Liver (tissue), 9 donors: ENCODE results near the gene IL1RAP. TPM values are rescaled to one million over a fixed set of nuclear protein-coding genes. Genes with fewer than 3 reads are reported as not detected.

Experiments
- DNase-seq: peaks from one replicate; pipeline ENCODE4 v3.0.0-alpha.2; 2017; ENCODE audit warnings: low spot score
- H3K27ac ChIP-seq, 2 donors: one replicate each; pipeline ENCODE4 v1.7.0; 2013; ENCODE audit warnings: inconsistent platforms in 2 of 2, low read length in 2 of 2, control low read depth in 1 of 2, low read depth in 1 of 2, mild to moderate bottlenecking in 1 of 2
- H3K27me3 ChIP-seq, 4 donors: one replicate each; pipeline versions ENCODE4 v1.6.1 to v1.7.0; 2013; ENCODE audit warnings: low read length in 3 of 4, inconsistent platforms in 1 of 4, mild to moderate bottlenecking in 1 of 4, moderate library complexity in 1 of 4; ENCODE audit not compliant: control insufficient read depth in 4 of 4, insufficient read depth in 4 of 4
- H3K36me3 ChIP-seq, 4 donors: one replicate each; pipeline versions ENCODE4 v1.6.1 to v1.7.0; 2013; ENCODE audit warnings: low read length in 3 of 4, mild to moderate bottlenecking in 3 of 4, low read depth in 1 of 4, moderate library complexity in 1 of 4; ENCODE audit not compliant: control insufficient read depth in 4 of 4, insufficient read depth in 3 of 4
- H3K4me1 ChIP-seq, 4 donors: one replicate each; pipeline versions ENCODE4 v1.6.1 to v1.7.0; 2013; ENCODE audit warnings: low read length in 3 of 4, mild to moderate bottlenecking in 3 of 4, moderate library complexity in 1 of 4; ENCODE audit not compliant: control insufficient read depth in 4 of 4, insufficient read depth in 4 of 4
- H3K4me3 ChIP-seq, 3 donors: one replicate each; pipeline versions ENCODE4 v1.6.1 to v1.7.0; 2013; ENCODE audit warnings: low read length in 3 of 3, control low read depth in 1 of 3, low read depth in 1 of 3, mild to moderate bottlenecking in 1 of 3
- H3K9ac ChIP-seq, 2 donors: one replicate each; pipeline ENCODE4 v1.7.0; 2013; ENCODE audit warnings: low read length in 2 of 2, mild to moderate bottlenecking in 2 of 2, moderate library complexity in 2 of 2, control low read depth in 1 of 2, low read depth in 1 of 2
- H3K9me3 ChIP-seq, 4 donors: one replicate each; pipeline versions ENCODE4 v1.6.1 to v1.7.0; 2013; ENCODE audit warnings: low read length in 3 of 4; ENCODE audit not compliant: control insufficient read depth in 4 of 4
- FOXA1 ChIP-seq: IDR thresholded peaks from 2 replicates; pipeline ENCODE4 v1.6.1; 2016; ENCODE audit warnings: antibody characterized with exemption
- FOXA2 ChIP-seq: IDR thresholded peaks from 2 replicates; pipeline ENCODE4 v1.6.1; 2016; ENCODE audit warnings: antibody characterized with exemption
- GABPA ChIP-seq, 2 donors: IDR thresholded peaks in 1 of 2; conservative IDR thresholded peaks in 1 of 2; 2 replicates each; pipeline ENCODE4 v1.6.1; 2016; ENCODE audit warnings: antibody characterized with exemption in 2 of 2, mild to moderate bottlenecking in 1 of 2, moderate library complexity in 1 of 2
- HNF4A ChIP-seq, 2 donors: conservative IDR thresholded peaks; 2 replicates each; pipeline ENCODE4 v1.6.1; 2016; ENCODE audit warnings: antibody characterized with exemption in 2 of 2, mild to moderate bottlenecking in 2 of 2
- HNF4G ChIP-seq: IDR thresholded peaks from 2 replicates; pipeline ENCODE4 v1.6.1; 2016; ENCODE audit warnings: antibody characterized with exemption
- JUND ChIP-seq, 2 donors: IDR thresholded peaks; 2 replicates each; pipeline ENCODE4 v1.6.1; 2016; ENCODE audit warnings: antibody characterized with exemption in 2 of 2
- NR2F2 ChIP-seq: IDR thresholded peaks from 2 replicates; pipeline ENCODE4 v1.6.1; 2016; ENCODE audit warnings: antibody characterized with exemption
- RAD21 ChIP-seq, 2 donors: IDR thresholded peaks; 2 replicates each; pipeline ENCODE4 v1.6.1; 2016; ENCODE audit warnings: antibody characterized with exemption in 2 of 2, mild to moderate bottlenecking in 2 of 2
- RXRA ChIP-seq, 2 donors: IDR thresholded peaks; 2 replicates each; pipeline ENCODE4 v1.6.1; 2017 to 2018; ENCODE audit warnings: antibody characterized with exemption in 2 of 2, mild to moderate bottlenecking in 1 of 2
- SP1 ChIP-seq: IDR thresholded peaks from 2 replicates; pipeline ENCODE4 v1.6.1; 2018; ENCODE audit warnings: antibody characterized with exemption, mild to moderate bottlenecking
- TAF1 ChIP-seq: conservative IDR thresholded peaks from 2 replicates; pipeline ENCODE4 v1.6.1; 2016; ENCODE audit warnings: antibody characterized with exemption, mild to moderate bottlenecking
- YY1 ChIP-seq: IDR thresholded peaks from 2 replicates; pipeline ENCODE4 v1.6.1; 2016; ENCODE audit warnings: antibody characterized with exemption, mild to moderate bottlenecking
- WGBS: extraction: QIAGEN DNeasy Blood & Tissue Kit; methylation state at CpG from one replicate; pipeline ENCODE4 v1.1.7; 2013; 5-methylcytosine and 5-hydroxymethylcytosine counted together
- polyA plus RNA-seq, 2 donors: library from polyadenylated mRNA; stranded (reverse) in 1 of 2; unstranded in 1 of 2; fragments of 200-250 nt in 1 of 2; fragments of >200 nt in 1 of 2; fragmentation: Nextera tagmentation in 1 of 2; extraction: Ambion mirVana in 1 of 2; gene quantifications; one replicate each; pipeline versions ENCODE4 v1.2.1 to v1.2.3, GENCODE V29; 2013 to 2015
- total RNA-seq, 2 donors: library from RNA; depleted of rRNA; stranded (reverse); fragments of >200 nt; gene quantifications; one replicate each; pipeline ENCODE4 v1.2.3, GENCODE V29; 2014
- TF ChIP-seq, protein P1 (sequence below): IDR thresholded peaks from 2 replicates; pipeline ENCODE4 v1.6.1; 2016; ENCODE audit warnings: antibody characterized with exemption, mild to moderate bottlenecking
- TF ChIP-seq, protein P2 (sequence below): IDR thresholded peaks from 2 replicates; pipeline ENCODE4 v1.6.1; 2016; ENCODE audit warnings: antibody characterized with exemption
- TF ChIP-seq, protein P3 (sequence below): IDR thresholded peaks from 2 replicates; pipeline ENCODE4 v1.6.1; 2016; ENCODE audit warnings: antibody characterized with exemption
- TF ChIP-seq, protein P4 (sequence below): fragments of 150-350 bp; IDR thresholded peaks from 2 replicates; pipeline ENCODE4 v1.5.1; 2017; ENCODE audit warnings: improper control_type of control experiment, low read depth, low read length; ENCODE audit not compliant: missing input control
- TF ChIP-seq, protein P5 (sequence below): IDR thresholded peaks from 2 replicates; pipeline ENCODE4 v1.6.1; 2016; ENCODE audit warnings: antibody characterized with exemption
- donor health status: healthy.
- donor health status: healthy.
- donor health status: healthy.
- donor health status: healthy.
- donor health status: healthy.

The IL1RAP gene
- total and polyA plus RNA-seq, 4 donors = 53.7 to 230 (median 71.6) TPM

DNA sequence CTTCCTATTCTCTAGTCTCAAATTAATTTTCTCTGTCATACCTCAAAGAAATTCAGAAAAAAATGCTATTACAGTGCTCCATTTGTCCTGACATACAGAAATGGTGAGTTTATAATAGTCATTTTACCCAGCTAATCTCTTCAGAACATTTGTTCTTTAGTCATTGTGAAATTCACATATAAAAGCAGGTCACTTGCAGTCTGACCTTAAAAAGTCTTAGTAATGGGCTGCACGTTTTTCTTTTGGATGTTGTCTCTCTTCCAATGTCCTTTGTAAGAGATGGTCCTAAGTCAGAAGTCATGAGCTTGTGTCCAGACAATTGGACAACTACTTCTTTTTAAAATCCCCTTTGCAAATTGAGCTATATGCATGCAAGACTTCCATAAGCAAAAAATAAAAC, 17.0 kb upstream of the IL1RAP start:
- H3K36me3 ChIP-seq = no peaks in the 10 kb centered on the region
- TF ChIP-seq FOXA1 (no peak), HNF4G (no peak), NR2F2 (no peak), SP1 (no peak), HNF4A (conservative IDR thresholded peaks at IDR 0.05) (no peak), JUND (IDR thresholded peaks at IDR 0.05) (no peak), FOXA2 (no peak), GABPA (IDR thresholded peaks at IDR 0.05 in 1 of 2, conservative IDR thresholded peaks at IDR 0.05 in 1 of 2) (no peak), TAF1 (no peak)
- TF ChIP-seq, protein P1, sequence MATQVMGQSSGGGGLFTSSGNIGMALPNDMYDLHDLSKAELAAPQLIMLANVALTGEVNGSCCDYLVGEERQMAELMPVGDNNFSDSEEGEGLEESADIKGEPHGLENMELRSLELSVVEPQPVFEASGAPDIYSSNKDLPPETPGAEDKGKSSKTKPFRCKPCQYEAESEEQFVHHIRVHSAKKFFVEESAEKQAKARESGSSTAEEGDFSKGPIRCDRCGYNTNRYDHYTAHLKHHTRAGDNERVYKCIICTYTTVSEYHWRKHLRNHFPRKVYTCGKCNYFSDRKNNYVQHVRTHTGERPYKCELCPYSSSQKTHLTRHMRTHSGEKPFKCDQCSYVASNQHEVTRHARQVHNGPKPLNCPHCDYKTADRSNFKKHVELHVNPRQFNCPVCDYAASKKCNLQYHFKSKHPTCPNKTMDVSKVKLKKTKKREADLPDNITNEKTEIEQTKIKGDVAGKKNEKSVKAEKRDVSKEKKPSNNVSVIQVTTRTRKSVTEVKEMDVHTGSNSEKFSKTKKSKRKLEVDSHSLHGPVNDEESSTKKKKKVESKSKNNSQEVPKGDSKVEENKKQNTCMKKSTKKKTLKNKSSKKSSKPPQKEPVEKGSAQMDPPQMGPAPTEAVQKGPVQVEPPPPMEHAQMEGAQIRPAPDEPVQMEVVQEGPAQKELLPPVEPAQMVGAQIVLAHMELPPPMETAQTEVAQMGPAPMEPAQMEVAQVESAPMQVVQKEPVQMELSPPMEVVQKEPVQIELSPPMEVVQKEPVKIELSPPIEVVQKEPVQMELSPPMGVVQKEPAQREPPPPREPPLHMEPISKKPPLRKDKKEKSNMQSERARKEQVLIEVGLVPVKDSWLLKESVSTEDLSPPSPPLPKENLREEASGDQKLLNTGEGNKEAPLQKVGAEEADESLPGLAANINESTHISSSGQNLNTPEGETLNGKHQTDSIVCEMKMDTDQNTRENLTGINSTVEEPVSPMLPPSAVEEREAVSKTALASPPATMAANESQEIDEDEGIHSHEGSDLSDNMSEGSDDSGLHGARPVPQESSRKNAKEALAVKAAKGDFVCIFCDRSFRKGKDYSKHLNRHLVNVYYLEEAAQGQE = no peak
- TF ChIP-seq, protein P2, sequence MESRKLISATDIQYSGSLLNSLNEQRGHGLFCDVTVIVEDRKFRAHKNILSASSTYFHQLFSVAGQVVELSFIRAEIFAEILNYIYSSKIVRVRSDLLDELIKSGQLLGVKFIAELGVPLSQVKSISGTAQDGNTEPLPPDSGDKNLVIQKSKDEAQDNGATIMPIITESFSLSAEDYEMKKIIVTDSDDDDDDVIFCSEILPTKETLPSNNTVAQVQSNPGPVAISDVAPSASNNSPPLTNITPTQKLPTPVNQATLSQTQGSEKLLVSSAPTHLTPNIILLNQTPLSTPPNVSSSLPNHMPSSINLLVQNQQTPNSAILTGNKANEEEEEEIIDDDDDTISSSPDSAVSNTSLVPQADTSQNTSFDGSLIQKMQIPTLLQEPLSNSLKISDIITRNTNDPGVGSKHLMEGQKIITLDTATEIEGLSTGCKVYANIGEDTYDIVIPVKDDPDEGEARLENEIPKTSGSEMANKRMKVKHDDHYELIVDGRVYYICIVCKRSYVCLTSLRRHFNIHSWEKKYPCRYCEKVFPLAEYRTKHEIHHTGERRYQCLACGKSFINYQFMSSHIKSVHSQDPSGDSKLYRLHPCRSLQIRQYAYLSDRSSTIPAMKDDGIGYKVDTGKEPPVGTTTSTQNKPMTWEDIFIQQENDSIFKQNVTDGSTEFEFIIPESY = no peak
- TF ChIP-seq, protein P3, sequence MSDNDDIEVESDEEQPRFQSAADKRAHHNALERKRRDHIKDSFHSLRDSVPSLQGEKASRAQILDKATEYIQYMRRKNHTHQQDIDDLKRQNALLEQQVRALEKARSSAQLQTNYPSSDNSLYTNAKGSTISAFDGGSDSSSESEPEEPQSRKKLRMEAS = no peak
- TF ChIP-seq, protein P4, sequence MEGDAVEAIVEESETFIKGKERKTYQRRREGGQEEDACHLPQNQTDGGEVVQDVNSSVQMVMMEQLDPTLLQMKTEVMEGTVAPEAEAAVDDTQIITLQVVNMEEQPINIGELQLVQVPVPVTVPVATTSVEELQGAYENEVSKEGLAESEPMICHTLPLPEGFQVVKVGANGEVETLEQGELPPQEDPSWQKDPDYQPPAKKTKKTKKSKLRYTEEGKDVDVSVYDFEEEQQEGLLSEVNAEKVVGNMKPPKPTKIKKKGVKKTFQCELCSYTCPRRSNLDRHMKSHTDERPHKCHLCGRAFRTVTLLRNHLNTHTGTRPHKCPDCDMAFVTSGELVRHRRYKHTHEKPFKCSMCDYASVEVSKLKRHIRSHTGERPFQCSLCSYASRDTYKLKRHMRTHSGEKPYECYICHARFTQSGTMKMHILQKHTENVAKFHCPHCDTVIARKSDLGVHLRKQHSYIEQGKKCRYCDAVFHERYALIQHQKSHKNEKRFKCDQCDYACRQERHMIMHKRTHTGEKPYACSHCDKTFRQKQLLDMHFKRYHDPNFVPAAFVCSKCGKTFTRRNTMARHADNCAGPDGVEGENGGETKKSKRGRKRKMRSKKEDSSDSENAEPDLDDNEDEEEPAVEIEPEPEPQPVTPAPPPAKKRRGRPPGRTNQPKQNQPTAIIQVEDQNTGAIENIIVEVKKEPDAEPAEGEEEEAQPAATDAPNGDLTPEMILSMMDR = no peak
- TF ChIP-seq, protein P5, sequence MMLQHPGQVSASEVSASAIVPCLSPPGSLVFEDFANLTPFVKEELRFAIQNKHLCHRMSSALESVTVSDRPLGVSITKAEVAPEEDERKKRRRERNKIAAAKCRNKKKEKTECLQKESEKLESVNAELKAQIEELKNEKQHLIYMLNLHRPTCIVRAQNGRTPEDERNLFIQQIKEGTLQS = no peak
- no peaks in the 10 kb centered on the region for H3K9me3 ChIP-seq
- no peak for DNase-seq
- no peaks in the 10 kb centered on the region for H3K27me3 ChIP-seq
- no peak overlapping the region for H3K27ac ChIP-seq
- H3K4me3 ChIP-seq = no peak overlapping the region
- H3K4me1 ChIP-seq = no peaks in the 10 kb centered on the region
- no peak overlapping the region for H3K9ac ChIP-seq
- 9% methylated on average over 1 of the region's 1 CpG for WGBS

DNA sequence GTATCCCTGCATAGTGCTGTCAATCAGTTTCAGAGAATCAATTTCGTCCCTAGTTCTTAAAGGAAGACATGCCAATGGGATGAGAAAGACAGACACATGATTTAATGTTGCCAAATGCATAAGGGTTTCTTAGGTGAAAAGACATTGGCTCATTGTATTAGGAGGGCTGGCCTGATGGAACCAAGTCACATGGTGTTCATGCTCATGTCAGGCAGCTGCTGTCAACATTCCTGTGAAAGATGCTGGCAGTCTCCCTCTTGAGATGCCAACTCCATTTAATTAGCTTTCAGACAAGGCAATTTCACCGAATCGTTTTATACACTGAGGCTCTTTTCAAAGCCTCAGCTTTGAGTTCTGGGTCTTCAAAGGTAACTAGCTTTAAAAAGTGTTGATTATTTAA, 16.1 kb upstream of the IL1RAP start:
- no peaks in the 10 kb centered on the region for H3K9me3 ChIP-seq
- no peaks in the 10 kb centered on the region for H3K36me3 ChIP-seq
- 90% methylated on average over 3 of the region's 3 CpGs for WGBS
- no peak for DNase-seq
- no peak overlapping the region for H3K27ac ChIP-seq
- no peaks in the 10 kb centered on the region for H3K4me1 ChIP-seq
- no peaks in the 10 kb centered on the region for H3K27me3 ChIP-seq
- no peak overlapping the region for H3K9ac ChIP-seq
- no peak overlapping the region for H3K4me3 ChIP-seq
- no peak for TF ChIP-seq GABPA (IDR thresholded peaks at IDR 0.05 in 1 of 2, conservative IDR thresholded peaks at IDR 0.05 in 1 of 2)
- TF ChIP-seq FOXA1 = no peak
- TF ChIP-seq RAD21 (IDR thresholded peaks at IDR 0.05) = no peak
- no peak for TF ChIP-seq FOXA2
- no peak for TF ChIP-seq HNF4G
- TF ChIP-seq RXRA (IDR thresholded peaks at IDR 0.05) = no peak
- TF ChIP-seq, protein P5 = no peak
- TF ChIP-seq HNF4A (conservative IDR thresholded peaks at IDR 0.05) = no peak
- no peak for TF ChIP-seq JUND (IDR thresholded peaks at IDR 0.05)
- TF ChIP-seq, protein P3 = no peak
- TF ChIP-seq YY1 = no peak
- TF ChIP-seq, protein P1 = no peak
- TF ChIP-seq, protein P2 = no peak
- TF ChIP-seq SP1 = no peak
